GM12878 (cell line): ENCODE data around the gene PXT1.

Experiments used
- CHD4 ChIP-seq: fragments of 200-600 bp; sonication (generic); IDR thresholded peaks from 2 replicates; pipeline ENCODE4 v1.6.1; 2016; ENCODE audit warnings: mild to moderate bottlenecking
- CTCF ChIP-seq, 3 experiments: IDR thresholded peaks in 2 of 3; conservative IDR thresholded peaks in 1 of 3; 2 replicates each; pipeline ENCODE4 v1.5.1; 2011; ENCODE audit warnings: low read depth in 3 of 3, low read length in 3 of 3, mild to moderate bottlenecking in 3 of 3, control low read depth in 2 of 3, moderate library complexity in 2 of 3, inconsistent platforms in 1 of 3, mixed read lengths in 1 of 3; ENCODE audit not compliant: control insufficient read depth in 2 of 3, insufficient read depth in 1 of 3; ENCODE audit errors: extremely low read depth in 1 of 3
- EED ChIP-seq: sonication (generic); IDR thresholded peaks from 2 replicates; pipeline ENCODE4 v1.6.1; 2016; ENCODE audit warnings: antibody characterized with exemption, low read depth
- EZH2 ChIP-seq: IDR thresholded peaks from 2 replicates; pipeline ENCODE4 v1.6.1; 2012; ENCODE audit warnings: low read depth, mild to moderate bottlenecking, control low read depth, inconsistent platforms, low read length, borderline replicate concordance; ENCODE audit not compliant: control insufficient read depth
- FOXM1 ChIP-seq: IDR thresholded peaks from 2 replicates; pipeline ENCODE4 v1.6.1; 2012; ENCODE audit warnings: low read depth, mild to moderate bottlenecking, inconsistent platforms, low read length, moderate library complexity
- MEF2A ChIP-seq: IDR thresholded peaks from 2 replicates; pipeline ENCODE4 v1.6.1; 2011; ENCODE audit warnings: low read depth, mild to moderate bottlenecking, low read length, moderate library complexity; ENCODE audit not compliant: insufficient read depth
- MTA3 ChIP-seq: IDR thresholded peaks from 2 replicates; pipeline ENCODE4 v1.6.1; 2012; ENCODE audit warnings: low read length, inconsistent platforms, borderline replicate concordance
- POLR2AphosphoS5 ChIP-seq: IDR thresholded peaks from 2 replicates; pipeline ENCODE4 v1.6.1; 2011; ENCODE audit warnings: mild to moderate bottlenecking, low read length, inconsistent platforms
- RBBP5 ChIP-seq: fragments of 200-600 bp; sonication (generic); conservative IDR thresholded peaks from 2 replicates; pipeline ENCODE4 v1.6.1; 2016
- SIN3A ChIP-seq: IDR thresholded peaks from 2 replicates; pipeline ENCODE4 v1.6.1; 2012; ENCODE audit warnings: low read depth, low read length, improper control_type of control experiment
- TBL1XR1 ChIP-seq: IDR thresholded peaks from 2 replicates; pipeline ENCODE4 v1.6.1; 2012; ENCODE audit warnings: low read depth, low read length, improper control_type of control experiment
- TF ChIP-seq, protein P1 (sequence below): IDR thresholded peaks from 2 replicates; pipeline ENCODE4 v1.6.1; 2012; ENCODE audit warnings: low read length, inconsistent platforms
- TF ChIP-seq, protein P2 (sequence below): IDR thresholded peaks from 2 replicates; pipeline ENCODE4 v1.6.1; 2012; ENCODE audit warnings: low read depth, low read length, improper control_type of control experiment
- TF ChIP-seq, protein P3 (sequence below): fragments of 450-650 bp; IDR thresholded peaks from 2 replicates; pipeline ENCODE4 v1.6.1; 2017; ENCODE audit warnings: antibody characterized with exemption, mild to moderate bottlenecking, moderate library complexity

GRCh38 chr6:36445621-36446020, 3.0 kb upstream of the PXT1 start:
- TF ChIP-seq, protein P1, sequence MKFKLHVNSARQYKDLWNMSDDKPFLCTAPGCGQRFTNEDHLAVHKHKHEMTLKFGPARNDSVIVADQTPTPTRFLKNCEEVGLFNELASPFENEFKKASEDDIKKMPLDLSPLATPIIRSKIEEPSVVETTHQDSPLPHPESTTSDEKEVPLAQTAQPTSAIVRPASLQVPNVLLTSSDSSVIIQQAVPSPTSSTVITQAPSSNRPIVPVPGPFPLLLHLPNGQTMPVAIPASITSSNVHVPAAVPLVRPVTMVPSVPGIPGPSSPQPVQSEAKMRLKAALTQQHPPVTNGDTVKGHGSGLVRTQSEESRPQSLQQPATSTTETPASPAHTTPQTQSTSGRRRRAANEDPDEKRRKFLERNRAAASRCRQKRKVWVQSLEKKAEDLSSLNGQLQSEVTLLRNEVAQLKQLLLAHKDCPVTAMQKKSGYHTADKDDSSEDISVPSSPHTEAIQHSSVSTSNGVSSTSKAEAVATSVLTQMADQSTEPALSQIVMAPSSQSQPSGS = no peak
- TF ChIP-seq CTCF (IDR thresholded peaks at IDR 0.05 in 2 of 3, conservative IDR thresholded peaks at IDR 0.05 in 1 of 3; ENCODE audit: control insufficient read depth in 2 of 3, extremely low read depth in 1 of 3, insufficient read depth in 1 of 3, low read depth in 3 of 3, low read length in 3 of 3) = no peak
- TF ChIP-seq, protein P2, sequence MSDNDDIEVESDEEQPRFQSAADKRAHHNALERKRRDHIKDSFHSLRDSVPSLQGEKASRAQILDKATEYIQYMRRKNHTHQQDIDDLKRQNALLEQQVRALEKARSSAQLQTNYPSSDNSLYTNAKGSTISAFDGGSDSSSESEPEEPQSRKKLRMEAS = no peak
- no peak for TF ChIP-seq CHD4
- TF ChIP-seq RBBP5 = no peak
- TF ChIP-seq, protein P3, sequence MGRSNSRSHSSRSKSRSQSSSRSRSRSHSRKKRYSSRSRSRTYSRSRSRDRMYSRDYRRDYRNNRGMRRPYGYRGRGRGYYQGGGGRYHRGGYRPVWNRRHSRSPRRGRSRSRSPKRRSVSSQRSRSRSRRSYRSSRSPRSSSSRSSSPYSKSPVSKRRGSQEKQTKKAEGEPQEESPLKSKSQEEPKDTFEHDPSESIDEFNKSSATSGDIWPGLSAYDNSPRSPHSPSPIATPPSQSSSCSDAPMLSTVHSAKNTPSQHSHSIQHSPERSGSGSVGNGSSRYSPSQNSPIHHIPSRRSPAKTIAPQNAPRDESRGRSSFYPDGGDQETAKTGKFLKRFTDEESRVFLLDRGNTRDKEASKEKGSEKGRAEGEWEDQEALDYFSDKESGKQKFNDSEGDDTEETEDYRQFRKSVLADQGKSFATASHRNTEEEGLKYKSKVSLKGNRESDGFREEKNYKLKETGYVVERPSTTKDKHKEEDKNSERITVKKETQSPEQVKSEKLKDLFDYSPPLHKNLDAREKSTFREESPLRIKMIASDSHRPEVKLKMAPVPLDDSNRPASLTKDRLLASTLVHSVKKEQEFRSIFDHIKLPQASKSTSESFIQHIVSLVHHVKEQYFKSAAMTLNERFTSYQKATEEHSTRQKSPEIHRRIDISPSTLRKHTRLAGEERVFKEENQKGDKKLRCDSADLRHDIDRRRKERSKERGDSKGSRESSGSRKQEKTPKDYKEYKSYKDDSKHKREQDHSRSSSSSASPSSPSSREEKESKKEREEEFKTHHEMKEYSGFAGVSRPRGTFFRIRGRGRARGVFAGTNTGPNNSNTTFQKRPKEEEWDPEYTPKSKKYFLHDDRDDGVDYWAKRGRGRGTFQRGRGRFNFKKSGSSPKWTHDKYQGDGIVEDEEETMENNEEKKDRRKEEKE = no peak
- TF ChIP-seq TBL1XR1 = no peak
- TF ChIP-seq SIN3A = no peak
- no peak for TF ChIP-seq MTA3
- TF ChIP-seq EED = no peak
- no peak for TF ChIP-seq EZH2
- TF ChIP-seq POLR2AphosphoS5 = no peak
- no peak for TF ChIP-seq FOXM1
- no peak for TF ChIP-seq MEF2A
